A204.1 (cell line): Measurements from ENCODE around the gene ADIRF.
"Not testable (repeated sequence)": the region's sequence is repeated elsewhere in the genome, so short reads cannot be mapped to it uniquely, and the experiment has no call there.

Experiments
- FAIRE-seq: peaks from 2 replicates; lab custom pipeline; 2012; peaks lifted over from hg19 to GRCh38; lab: Jason Lieb, UNC

Gene ADIRF

DNA sequence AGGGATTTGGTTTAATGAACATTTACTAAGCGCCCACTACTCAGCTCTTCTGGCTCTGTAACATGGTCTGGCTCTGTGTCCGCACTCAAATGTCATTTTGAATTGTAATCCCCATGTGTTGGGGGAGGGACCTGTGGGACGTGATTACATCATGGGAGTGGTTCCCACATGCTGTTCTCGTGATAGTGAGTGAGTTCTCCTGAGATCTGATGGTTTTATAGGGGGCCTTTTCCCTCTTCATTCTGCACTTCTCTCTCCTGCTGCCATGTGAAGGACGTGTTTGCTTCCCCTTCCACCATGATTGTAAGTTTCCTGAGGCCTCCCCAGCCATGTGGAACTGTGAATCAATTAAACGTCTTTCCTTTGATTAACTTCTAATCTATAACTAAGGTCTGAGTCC is 12.7 kb downstream of the ADIRF start:
- not testable (repeated sequence) for FAIRE-seq

DNA sequence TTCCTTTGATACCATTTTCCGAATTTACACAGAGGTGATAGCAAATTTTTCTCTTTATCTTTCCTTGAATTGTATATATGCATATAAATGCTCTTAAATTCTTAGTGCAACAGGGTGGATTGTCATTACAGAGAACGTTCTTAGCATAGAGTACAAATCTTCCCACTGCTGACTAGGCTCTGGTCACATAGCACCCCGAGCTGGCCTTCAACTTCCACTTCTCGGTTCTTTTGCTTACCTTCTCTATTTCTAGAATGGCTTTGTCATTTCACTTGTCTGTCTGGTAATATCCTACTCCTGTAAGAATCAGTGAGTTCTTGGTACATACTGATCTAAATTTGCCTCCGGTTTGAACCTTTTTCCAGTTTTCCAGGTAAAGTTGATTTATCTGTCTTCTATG is 13.4 kb downstream of the ADIRF start:
- no peak for FAIRE-seq

DNA sequence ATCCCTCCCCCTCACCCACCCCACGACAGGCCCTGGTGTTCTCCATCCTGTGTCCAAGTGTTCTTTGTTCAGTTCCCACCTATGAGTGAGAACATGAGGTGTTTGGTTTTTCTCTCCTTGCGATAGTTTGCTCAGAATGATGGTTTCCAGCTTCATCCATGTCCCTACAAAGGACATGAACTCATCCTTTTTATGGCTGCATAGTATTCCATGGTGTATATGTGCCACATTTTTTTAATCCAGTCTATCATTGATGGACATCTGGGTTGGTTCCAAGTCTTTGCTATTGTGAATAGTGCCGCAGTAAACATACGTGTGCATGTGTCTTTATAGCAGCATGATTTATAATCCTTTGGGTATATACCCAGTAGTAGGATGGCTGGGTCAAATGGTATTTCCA is 16.2 kb downstream of the ADIRF start:
- not testable (repeated sequence) for FAIRE-seq

DNA sequence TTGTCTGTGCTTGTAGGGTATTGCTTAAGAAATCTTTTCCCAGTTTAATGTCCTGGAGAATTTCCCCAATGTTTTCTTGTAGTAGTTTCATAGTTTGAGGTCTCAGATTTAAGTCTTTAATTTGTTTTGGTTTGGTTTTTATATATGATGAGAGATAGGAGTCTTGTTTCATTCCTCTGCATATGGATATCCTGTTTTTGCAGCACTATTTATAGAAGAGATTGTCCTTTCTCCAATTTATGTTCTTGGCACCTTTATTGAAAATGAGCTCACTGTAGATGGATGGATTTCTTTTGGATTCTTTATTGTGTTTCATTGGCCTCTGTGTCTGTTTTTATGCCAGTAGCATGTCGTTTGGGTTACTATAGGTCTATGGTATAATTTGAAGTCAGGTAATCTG is 20.2 kb downstream of the ADIRF start:
- FAIRE-seq, result no peak

DNA sequence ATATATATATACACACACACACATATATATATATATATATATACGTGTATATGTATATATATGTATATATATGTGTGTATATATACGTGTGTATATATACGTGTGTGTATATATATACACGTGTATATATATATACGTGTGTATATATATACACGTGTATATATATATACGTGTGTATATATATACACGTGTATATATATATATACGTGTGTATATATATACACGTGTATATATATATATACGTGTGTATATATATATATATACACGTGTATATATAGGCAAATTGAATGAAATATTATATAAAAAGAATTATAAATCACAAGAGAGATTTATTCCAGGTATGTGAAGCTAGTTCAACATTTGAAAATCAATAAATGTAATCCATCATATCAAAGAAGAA is 23.1 kb downstream of the ADIRF start:
- FAIRE-seq, result peak; percentile 97

DNA sequence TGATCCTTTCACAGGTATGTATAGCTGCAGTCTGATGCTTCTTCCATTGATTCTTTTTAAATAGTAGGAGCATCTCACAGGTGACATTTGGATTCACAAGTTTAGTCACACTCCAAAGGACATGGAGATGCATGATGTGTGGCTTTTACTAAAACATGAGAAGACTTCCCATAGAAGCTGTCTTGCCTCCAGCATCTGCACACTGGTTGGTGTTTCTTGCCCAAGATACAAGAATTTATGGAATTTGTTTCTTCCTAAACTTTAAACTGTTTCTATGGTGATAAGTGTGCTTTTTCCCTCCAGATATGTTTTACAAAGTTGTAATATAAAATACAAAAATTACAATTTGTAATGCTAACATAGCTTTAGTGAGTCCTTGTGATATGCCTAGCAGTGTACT is 24.2 kb downstream of the ADIRF start:
- FAIRE-seq, result no peak

DNA sequence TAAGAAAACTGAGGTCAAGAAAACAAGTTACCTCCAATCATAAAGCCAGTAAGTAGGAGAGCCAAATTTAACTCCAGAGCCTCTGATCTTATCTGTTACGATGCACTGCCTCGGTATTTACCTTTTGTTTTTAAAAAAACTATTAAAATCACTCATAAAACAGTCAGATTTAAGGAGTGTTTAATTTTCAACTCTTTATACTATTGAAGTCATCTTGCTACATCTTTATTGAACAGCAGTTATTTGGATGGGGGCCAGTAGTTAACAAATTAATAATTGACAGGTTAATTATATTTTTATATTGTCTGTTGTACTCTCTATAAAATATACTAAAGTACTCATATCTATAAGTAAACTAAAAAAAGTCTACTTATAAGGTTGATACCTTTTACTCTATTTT is 24.6 kb downstream of the ADIRF start:
- FAIRE-seq, result peak; percentile 46

DNA sequence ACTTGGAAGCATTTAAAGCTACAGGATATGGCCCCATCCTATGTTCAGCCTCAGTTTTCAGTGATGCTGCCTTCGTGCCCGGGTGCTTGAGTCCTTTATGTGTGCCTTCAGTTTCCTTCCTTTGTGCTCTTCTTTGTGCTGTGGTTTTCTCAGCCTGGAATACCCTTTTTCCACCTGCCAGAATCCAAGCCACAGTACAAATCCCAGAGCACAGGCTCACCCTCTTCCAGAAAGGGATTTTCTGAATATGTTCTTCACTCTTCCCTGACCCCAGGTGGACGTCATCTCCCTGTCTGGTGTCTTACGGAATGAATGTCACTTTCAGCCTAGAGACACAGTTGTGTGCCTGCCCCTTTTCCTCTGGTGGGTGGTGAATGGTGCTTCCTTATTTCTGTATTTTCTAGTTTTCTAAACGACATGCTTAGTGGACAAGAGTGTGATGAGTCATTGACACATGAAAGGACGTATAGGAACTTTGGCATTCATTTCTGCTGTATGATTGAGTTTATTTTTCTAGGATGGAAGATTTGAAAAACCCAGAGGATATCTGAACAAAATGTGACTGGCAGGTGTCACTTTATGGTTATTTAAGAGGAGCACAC is 31.6 kb downstream of the ADIRF start:
- FAIRE-seq, result not testable (repeated sequence)

DNA sequence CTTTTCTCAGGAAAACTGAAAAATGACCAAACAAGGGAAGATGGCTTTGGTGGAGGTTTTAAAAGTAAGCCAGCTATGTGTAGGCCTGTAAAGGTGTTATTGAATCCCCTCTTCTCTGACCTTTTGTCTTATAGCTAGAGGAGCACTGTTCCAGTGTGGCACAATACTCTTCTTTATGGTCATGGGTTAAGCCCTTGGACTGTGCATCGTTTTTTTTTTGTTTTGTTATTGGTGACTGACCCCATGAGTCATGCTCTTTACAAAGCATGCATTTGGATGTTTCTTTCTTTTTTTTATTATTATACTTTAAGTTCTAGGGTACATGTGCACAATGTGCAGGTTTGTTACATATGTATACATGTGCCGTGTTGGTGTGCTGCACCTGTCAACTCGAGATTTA is 32.2 kb downstream of the ADIRF start:
- FAIRE-seq, result no peak

DNA sequence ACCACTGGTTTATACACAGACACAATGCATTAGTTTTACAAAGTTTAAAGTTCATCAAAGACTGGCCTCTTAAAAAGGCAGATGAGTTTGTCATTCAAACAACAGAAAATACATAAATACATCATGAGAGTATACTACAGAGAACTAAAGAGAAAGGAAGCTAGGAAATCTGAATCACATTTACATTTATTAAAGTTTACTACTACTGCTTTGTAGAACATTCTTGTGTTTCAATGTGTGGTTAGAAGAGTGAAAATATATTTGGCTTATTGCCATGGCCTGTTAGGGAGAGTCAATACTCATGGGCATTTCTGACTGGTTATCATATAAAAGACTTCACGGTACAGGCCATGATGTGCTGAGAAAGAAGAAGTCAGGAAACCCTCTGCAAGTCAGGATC is 38.8 kb downstream of the ADIRF start:
- FAIRE-seq, result not testable (repeated sequence)

DNA sequence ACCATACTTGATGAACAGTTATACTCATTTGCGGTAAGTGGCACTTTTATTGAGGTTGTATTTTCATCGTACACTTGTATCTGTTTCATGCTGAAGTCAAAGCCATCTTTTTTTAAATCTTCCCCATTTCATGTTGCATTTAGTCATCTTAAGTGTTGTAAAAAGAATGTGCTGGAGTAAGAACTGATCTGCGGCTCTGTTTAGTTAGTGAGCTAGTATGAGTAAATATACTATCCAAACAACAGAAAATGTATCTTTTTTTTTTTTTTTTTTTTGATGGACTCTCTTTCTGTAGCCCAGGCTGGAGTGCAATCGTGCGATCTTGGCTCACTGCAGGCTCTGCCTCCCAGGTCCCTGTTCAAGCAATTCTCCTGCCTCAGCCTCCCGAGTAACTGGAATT is 39.4 kb downstream of the ADIRF start:
- not testable (repeated sequence) for FAIRE-seq

DNA sequence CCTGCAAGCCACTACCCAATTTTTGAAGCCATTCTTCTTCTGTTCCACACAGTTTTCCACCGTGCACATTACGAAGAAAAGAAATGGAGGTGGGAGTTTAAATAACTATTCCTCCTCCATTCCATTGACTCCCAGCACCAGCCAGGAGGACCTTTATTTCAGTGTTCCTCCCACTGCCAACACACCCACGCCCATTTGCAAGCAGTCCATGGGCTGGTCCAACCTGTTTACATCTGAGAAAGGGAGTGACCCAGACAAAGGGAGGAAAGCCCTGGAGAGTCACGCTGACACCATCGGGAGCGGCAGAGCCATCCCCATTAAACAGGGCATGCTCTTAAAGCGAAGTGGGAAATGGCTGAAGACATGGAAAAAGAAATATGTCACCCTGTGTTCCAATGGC is 40.0 kb downstream of the ADIRF start:
- not testable (repeated sequence) for FAIRE-seq

DNA sequence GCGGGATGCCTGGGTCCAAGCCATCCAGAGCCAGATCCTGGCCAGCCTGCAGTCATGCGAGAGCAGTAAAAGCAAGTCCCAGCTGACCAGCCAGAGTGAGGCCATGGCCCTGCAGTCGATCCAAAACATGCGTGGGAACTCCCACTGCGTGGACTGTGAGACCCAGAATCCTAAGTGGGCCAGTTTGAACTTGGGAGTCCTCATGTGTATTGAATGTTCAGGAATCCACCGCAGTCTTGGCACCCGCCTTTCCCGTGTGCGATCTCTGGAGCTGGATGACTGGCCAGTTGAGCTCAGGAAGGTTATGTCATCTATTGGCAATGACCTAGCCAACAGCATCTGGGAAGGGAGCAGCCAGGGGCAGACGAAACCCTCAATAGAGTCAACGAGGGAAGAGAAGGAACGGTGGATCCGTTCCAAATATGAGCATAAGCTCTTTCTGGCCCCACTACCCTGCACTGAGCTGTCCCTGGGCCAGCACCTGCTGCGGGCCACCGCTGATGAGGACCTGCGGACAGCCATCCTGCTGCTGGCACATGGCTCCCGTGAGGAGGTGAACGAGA is 40.9 kb downstream of the ADIRF start:
- not testable (repeated sequence) for FAIRE-seq

DNA sequence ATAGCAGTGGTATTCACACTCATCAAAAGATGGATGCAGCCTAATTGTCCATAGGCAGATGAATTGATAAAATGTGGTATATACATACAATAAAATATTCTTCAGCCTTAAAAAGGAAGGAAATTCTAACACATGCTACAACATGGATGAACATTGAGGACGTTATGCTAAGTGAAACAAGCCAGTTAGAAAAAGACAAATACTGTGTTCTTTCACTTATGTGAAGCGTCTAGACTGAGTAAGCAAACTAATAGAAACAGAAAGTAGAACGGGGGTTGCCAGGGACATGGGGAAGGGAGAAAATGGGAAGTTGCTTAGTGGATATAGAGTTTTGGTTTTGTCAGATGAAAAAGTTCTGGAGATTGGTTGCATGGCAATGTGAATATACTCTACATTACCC is 45.2 kb downstream of the ADIRF start:
- FAIRE-seq, result not testable (repeated sequence)

DNA sequence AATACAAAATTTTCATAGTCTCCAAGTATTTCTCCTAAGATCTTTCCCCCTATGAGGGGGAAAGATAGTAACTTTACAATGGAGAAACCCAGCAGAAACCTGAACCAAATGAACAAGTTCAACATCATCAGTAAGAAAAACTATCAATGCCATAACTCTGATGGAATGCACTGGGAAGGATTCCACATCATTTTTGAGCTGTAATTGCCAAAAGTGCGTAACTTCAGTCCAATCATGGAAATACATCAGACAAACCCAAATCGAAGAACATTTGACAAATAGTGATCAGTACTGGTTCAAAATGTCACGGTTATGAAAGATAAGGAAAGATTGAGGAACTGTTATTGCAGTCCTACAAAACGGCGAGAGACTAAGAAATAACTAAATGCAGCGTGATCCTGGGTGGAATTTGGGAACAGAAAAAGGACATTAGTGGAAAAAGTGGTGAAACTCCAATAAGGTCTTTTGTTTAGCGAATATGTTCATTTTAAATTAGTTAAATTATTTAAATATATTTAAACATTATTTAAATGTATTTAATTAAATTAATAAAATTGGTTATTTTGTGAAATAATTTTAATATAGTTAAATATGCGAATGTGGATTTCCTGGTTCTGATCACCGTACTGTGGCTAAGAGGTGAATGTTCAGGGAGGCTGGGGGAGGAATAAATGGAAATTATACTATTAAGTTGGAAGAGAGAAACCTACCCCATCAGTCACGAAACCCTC is 46.9 kb downstream of the ADIRF start:
- FAIRE-seq, result not testable (repeated sequence)

DNA sequence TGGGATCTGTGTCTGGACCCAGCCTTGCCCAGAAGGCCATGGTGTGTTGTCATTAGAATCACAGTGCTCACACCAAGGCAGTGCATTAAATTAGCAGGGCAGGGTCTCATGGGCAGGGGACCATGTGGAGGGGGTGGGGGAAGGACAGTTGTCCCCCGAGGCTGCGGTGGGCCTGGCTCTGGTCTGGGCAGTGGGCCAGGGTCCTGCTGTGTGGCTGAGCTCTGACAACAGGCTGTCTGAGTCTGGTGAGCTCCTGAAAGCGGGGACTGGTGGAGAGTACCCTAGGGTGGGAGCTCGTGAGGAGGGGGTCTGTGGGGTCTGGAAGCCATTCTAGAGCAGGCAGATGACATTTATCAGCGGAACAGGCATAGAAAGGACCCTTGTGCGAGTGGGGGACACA is 49.8 kb downstream of the ADIRF start:
- not testable (repeated sequence) for FAIRE-seq

DNA sequence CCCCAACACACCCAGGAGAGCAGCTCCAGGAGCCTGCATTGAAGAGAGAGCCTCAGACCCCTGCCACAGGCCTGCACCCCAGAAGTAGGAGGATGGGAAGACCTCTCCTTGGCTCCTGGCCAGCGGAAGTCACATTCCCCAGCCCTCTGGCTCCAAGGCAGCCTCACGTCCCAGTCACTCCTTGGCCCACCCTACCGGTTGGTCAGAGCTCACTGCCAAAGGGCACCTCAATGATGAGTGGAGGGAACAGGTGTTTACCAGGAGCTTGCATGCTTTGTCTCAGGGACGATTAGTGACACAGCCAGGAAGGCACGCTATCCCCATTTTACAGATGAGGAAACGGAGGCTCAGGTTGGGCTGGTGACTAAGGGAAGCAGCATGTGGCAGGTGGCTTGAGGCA is 50.8 kb downstream of the ADIRF start:
- FAIRE-seq, result not testable (repeated sequence)

DNA sequence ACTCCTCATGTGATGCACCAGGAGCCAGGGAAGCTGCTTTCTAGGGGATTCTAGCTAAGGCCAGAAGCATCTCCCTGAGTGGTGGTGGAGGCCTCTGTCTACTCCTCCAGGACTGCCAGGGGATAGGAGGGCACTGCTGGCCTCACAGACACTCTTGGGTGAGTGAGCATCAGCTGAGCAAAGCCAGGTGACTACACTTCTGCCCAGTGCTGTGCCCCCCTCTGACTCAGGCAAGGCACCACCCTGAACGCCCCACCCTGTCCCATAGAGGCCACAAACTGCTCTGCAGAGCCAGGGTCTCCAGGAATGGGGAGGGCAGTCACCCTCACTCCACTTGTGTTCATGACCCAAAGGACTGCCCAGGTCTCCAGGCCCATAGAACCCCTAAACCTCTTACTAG is 51.2 kb downstream of the ADIRF start:
- FAIRE-seq, result not testable (repeated sequence)

DNA sequence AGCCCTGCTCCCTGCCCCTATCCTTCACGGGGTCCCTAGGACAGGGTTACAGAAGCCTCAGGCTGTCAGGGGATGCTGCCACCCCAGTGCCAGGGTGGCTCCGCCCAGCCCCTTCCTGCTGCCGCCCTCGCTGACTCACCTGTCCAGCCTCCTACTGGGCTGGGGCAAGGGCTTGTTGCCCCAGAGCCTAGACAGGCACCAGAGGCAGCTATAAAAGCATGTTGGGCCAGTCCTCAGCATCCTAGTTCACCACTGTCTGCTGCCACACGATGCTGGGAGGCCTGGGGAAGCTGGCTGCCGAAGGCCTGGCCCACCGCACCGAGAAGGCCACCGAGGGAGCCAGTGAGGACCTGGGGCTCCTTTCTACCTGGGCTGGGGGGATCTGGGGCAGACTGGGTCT is 51.8 kb downstream of the ADIRF start, which contains the start of gene FAM25A:
Gene FAM25A (plus strand): TSS at position 239 of the 400 bp plus-strand sequence. CDS start 31 bp downstream, at position 270.
- FAIRE-seq, result not testable (repeated sequence)
